IMR-90 (cell line): ENCODE results near the gene PHF14. TPM values are rescaled to one million over a fixed set of nuclear protein-coding genes. Genes with fewer than 3 reads are reported as not detected.

Source experiments
- ATAC-seq: fragments of 200-7000 bp; cut with Tn5 transposase; 2 replicates; pipeline ENCODE4 v1.9.1; 2020; ENCODE audit warnings: low read depth, mild to moderate bottlenecking, moderate library complexity
- BruUV-seq: library from RNA; stranded (reverse); fragments of 400-500 nt; replicated peaks from 2 replicates; lab custom pipeline; 2021; lab: Mats Ljungman, UMichigan
- CTCF ChIA-PET: fragments of 300-600 bp; formaldehyde crosslinking; extraction: SDS; loops from one replicate; lab custom pipeline; 2021; ENCODE audit warnings: antibody characterized with exemption; lab: Yijun Ruan, JAX
- POLR2A ChIA-PET: fragments of 300-600 bp; sonication (Branson Sonifier 250); formaldehyde crosslinking; loops from one replicate; lab custom pipeline; 2022; ENCODE audit warnings: antibody characterized with exemption; ENCODE audit not compliant: unreplicated experiment; lab: Charles Lee
- DNase-seq: peaks from one replicate; pipeline ENCODE4 v3.0.0; 2013
- H2AFZ ChIP-seq: replicated peaks from 2 replicates; pipeline ENCODE3; 2013; ENCODE audit warnings: low read length, mild to moderate bottlenecking; ENCODE audit not compliant: poor library complexity
- H2AK5ac ChIP-seq: 2 replicates; pipeline ENCODE4 v1.6.1; 2013; ENCODE audit warnings: low read depth, low read length, inconsistent platforms
- H2AK9ac ChIP-seq: replicated peaks from 2 replicates; pipeline ENCODE3; 2013; ENCODE audit warnings: mild to moderate bottlenecking, low read depth, low read length, moderate library complexity; ENCODE audit not compliant: poor library complexity
- H2BK120ac ChIP-seq: 2 replicates; pipeline ENCODE4 v1.6.1; 2013; ENCODE audit warnings: low read depth, low read length, inconsistent platforms
- H2BK15ac ChIP-seq: 3 replicates; pipeline ENCODE4 v1.6.1; 2013; ENCODE audit warnings: low read depth, low read length, inconsistent platforms
- H2BK20ac ChIP-seq: 2 replicates; pipeline ENCODE4 v1.6.1; 2013; ENCODE audit warnings: low read depth, mild to moderate bottlenecking, inconsistent platforms, low read length, moderate library complexity
- H2BK5ac ChIP-seq: 2 replicates; pipeline ENCODE4 v1.6.1; 2013; ENCODE audit warnings: mild to moderate bottlenecking, low read depth, low read length, inconsistent platforms; ENCODE audit not compliant: poor library complexity, severe bottlenecking
- H3K14ac ChIP-seq: replicated peaks from 2 replicates; pipeline ENCODE4 v1.6.1; 2013; ENCODE audit warnings: low read depth, low read length, inconsistent platforms
- H3K18ac ChIP-seq: 2 replicates; pipeline ENCODE4 v1.6.1; 2013; ENCODE audit warnings: low read depth, low read length, control low read depth
- H3K23ac ChIP-seq: 2 replicates; pipeline ENCODE4 v1.6.1; 2013; ENCODE audit warnings: low read depth, low read length, inconsistent platforms
- H3K27ac ChIP-seq: 2 replicates; pipeline ENCODE4 v1.5.1; 2013; ENCODE audit warnings: mild to moderate bottlenecking, control low read depth, low read length; ENCODE audit not compliant: insufficient read depth
- H3K27me3 ChIP-seq: 2 replicates; pipeline ENCODE4 v1.6.1; 2013; ENCODE audit warnings: low read length; ENCODE audit not compliant: control insufficient read depth, insufficient read depth
- H3K36me3 ChIP-seq: 2 replicates; pipeline ENCODE4 v1.6.1; 2013; ENCODE audit warnings: low read length, mixed read lengths; ENCODE audit not compliant: control insufficient read depth, insufficient read depth
- H3K4ac ChIP-seq: 2 replicates; pipeline ENCODE4 v1.6.1; 2013; ENCODE audit warnings: low read depth, low read length, inconsistent platforms
- H3K4me1 ChIP-seq: 2 replicates; pipeline ENCODE4 v1.6.1; 2013; ENCODE audit warnings: low read length, mixed read lengths; ENCODE audit not compliant: control insufficient read depth, insufficient read depth
- H3K4me2 ChIP-seq: 2 replicates; pipeline ENCODE4 v1.6.1; 2013; ENCODE audit warnings: low read depth, mild to moderate bottlenecking, control low read depth, low read length, moderate library complexity
- H3K4me3 ChIP-seq: 2 replicates; pipeline ENCODE4 v1.5.1; 2013; ENCODE audit warnings: low read depth, mild to moderate bottlenecking, control low read depth, low read length, moderate library complexity; ENCODE audit not compliant: insufficient read depth
- H3K56ac ChIP-seq: 2 replicates; pipeline ENCODE4 v1.6.1; 2013; ENCODE audit warnings: low read length, inconsistent platforms; ENCODE audit not compliant: insufficient read depth; ENCODE audit errors: extremely low read depth
- H3K79me1 ChIP-seq, 2 experiments: 2 replicates each; pipeline ENCODE4 v1.6.1; 2013; ENCODE audit warnings: low read length in 2 of 2, inconsistent platforms in 1 of 2, low read depth in 1 of 2
- H3K9ac ChIP-seq: 2 replicates; pipeline ENCODE4 v1.6.1; 2013; ENCODE audit warnings: low read depth, low read length, control low read depth
- H3K9me1 ChIP-seq: 2 replicates; pipeline ENCODE4 v1.6.1; 2013; ENCODE audit warnings: low read length, inconsistent platforms; ENCODE audit not compliant: insufficient read depth
- H3K9me3 ChIP-seq: 2 replicates; pipeline ENCODE4 v1.6.1; 2013; ENCODE audit warnings: low read length; ENCODE audit not compliant: control insufficient read depth, insufficient read depth
- H4K20me1 ChIP-seq: 2 replicates; pipeline ENCODE4 v1.6.1; 2013; ENCODE audit warnings: low read length, inconsistent platforms; ENCODE audit not compliant: insufficient read depth
- H4K5ac ChIP-seq: 2 replicates; pipeline ENCODE4 v1.6.1; 2013; ENCODE audit warnings: mild to moderate bottlenecking, low read depth, low read length, control low read depth
- H4K8ac ChIP-seq, 2 experiments: 2 replicates each; pipeline ENCODE4 v1.6.1; 2013; ENCODE audit warnings: low read depth in 2 of 2, low read length in 2 of 2, control low read depth in 1 of 2, inconsistent platforms in 1 of 2
- H4K91ac ChIP-seq: 2 replicates; pipeline ENCODE4 v1.6.1; 2013; ENCODE audit warnings: low read depth, low read length, inconsistent platforms; ENCODE audit not compliant: insufficient read depth
- BHLHE40 ChIP-seq: fragments of 150-350 bp; IDR thresholded peaks from 2 replicates; pipeline ENCODE4 v1.6.1; 2016; ENCODE audit warnings: mild to moderate bottlenecking, low read depth, low read length
- CEBPB ChIP-seq: IDR thresholded peaks from 2 replicates; pipeline ENCODE4 v1.6.1; 2012; ENCODE audit warnings: low read depth, low read length, improper control_type of control experiment
- FOS ChIP-seq: fragments of 150-350 bp; IDR thresholded peaks from 2 replicates; pipeline ENCODE4 v1.6.1; 2016; ENCODE audit warnings: low read depth, low read length
- MAFK ChIP-seq: IDR thresholded peaks from 2 replicates; pipeline ENCODE4 v1.6.1; 2012; ENCODE audit warnings: low read depth, low read length, improper control_type of control experiment
- MAZ ChIP-seq: IDR thresholded peaks from 2 replicates; pipeline ENCODE4 v1.6.1; 2012; ENCODE audit warnings: low read depth, mild to moderate bottlenecking, low read length, improper control_type of control experiment, moderate library complexity, borderline replicate concordance
- MXI1 ChIP-seq: IDR thresholded peaks from 2 replicates; pipeline ENCODE4 v1.6.1; 2012; ENCODE audit warnings: low read depth, mild to moderate bottlenecking, low read length, moderate library complexity, borderline replicate concordance
- NFE2L2 ChIP-seq: fragments of 150-350 bp; IDR thresholded peaks from 2 replicates; pipeline ENCODE4 v1.6.1; 2016; ENCODE audit warnings: low read depth, mild to moderate bottlenecking, low read length
- POLR2A ChIP-seq: IDR thresholded peaks from 2 replicates; pipeline ENCODE4 v1.6.1; 2012; ENCODE audit warnings: mild to moderate bottlenecking, low read depth, low read length
- RAD21 ChIP-seq: IDR thresholded peaks from 2 replicates; pipeline ENCODE4 v1.6.1; 2012; ENCODE audit warnings: low read length, improper control_type of control experiment
- RCOR1 ChIP-seq: IDR thresholded peaks from 2 replicates; pipeline ENCODE4 v1.6.1; 2012; ENCODE audit warnings: mild to moderate bottlenecking, low read length, improper control_type of control experiment; ENCODE audit not compliant: insufficient replicate concordance
- RFX5 ChIP-seq: IDR thresholded peaks from 2 replicates; pipeline ENCODE4 v1.8.0; 2012; ENCODE audit warnings: low read depth, mild to moderate bottlenecking, low read length, moderate library complexity
- SMC3 ChIP-seq: fragments of 150-350 bp; IDR thresholded peaks from 2 replicates; pipeline ENCODE4 v1.6.1; 2016; ENCODE audit warnings: low read depth, mild to moderate bottlenecking, antibody characterized with exemption, low read length, moderate library complexity
- WGBS, 2 experiments: methylation state at CpG; one replicate each; pipeline versions ENCODE4 v1.1.5 to v1.1.7; 2013; ENCODE audit warnings: missing lambda C conversion rate in 2 of 2; ENCODE audit not compliant: insufficient read length in 1 of 2; ENCODE audit errors: extremely low coverage in 2 of 2; 5-methylcytosine and 5-hydroxymethylcytosine counted together
- dilution Hi-C: fragments of 300-500 bp; cut with HindIII; formaldehyde crosslinking; loops from one replicate; pipeline ENCODE4 v1.14.3; 2018; ENCODE audit warnings: low sequenced_read_pairs; ENCODE audit not compliant: unreplicated experiment
- in situ Hi-C: fragments of 300-500 bp; cut with MboI; formaldehyde crosslinking; loops from 3 replicates; pipeline ENCODE4 v1.14.3; 2019; ENCODE audit warnings: low sequenced_read_pairs, inconsistent platforms, mixed read lengths
- intact Hi-C: fragments of 100-400 bp; cut with micrococcal nuclease; formaldehyde crosslinking; loops from 2 replicates; pipeline ENCODE4 v1.10.0; 2022
- polyA plus RNA-seq, 3 experiments: library from polyadenylated mRNA; depleted of rRNA; stranded (reverse); fragments of >200 nt; gene quantifications; 2 replicates each; pipeline ENCODE4 v1.2.3, GENCODE V29; 2012; ENCODE audit warnings: low replicate concordance in 1 of 3
- total RNA-seq: library from RNA; depleted of rRNA; stranded (reverse); fragments of >200 nt; gene quantifications from 2 replicates; pipeline ENCODE4 v1.2.3, GENCODE V29; 2012
- TF ChIP-seq, protein P1 (sequence below): conservative IDR thresholded peaks from 2 replicates; pipeline ENCODE4 v1.5.1; 2012; ENCODE audit warnings: mild to moderate bottlenecking, low read depth, low read length, improper control_type of control experiment
- TF ChIP-seq, protein P2 (sequence below): fragments of 150-350 bp; IDR thresholded peaks from 2 replicates; pipeline ENCODE4 v1.6.1; 2016; ENCODE audit warnings: low read depth, mild to moderate bottlenecking, low read length, moderate library complexity, borderline replicate concordance
- TF ChIP-seq, protein P3 (sequence below): fragments of 150-350 bp; IDR thresholded peaks from 2 replicates; pipeline ENCODE4 v1.6.1; 2017; ENCODE audit warnings: mild to moderate bottlenecking, antibody characterized with exemption, low read length, low read depth

Gene PHF14
- total and polyA plus RNA-seq, 2 of the 4 experiments (the other 2 are of a cell fraction): 8.7 to 17.2 TPM

DNA sequence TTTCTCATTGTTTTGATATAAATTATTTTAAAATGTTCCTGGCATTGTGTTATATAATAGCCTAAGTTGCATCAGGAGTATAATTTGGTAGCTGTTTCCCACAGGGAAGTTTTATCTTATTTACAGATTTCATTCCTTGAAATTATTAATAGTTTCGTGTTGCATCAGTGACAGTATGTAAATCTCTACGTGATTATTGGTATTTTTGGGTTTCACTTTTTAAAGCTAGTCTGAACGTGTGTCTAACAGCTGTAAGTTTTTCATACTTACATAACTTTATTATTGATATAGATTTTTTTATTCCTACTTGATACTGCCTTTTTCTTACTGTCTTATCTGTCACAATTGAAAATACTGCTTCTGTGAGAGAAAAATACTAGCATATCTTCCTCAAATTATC is 167.9 kb downstream of the PHF14 start:
- CTCF ChIA-PET: no interaction called here
- Histone ChIP-seq H4K91ac (no peak overlapping the region), H2AK9ac (no peak overlapping the region), H3K9me1 (no peaks in the 10 kb centered on the region), H2AFZ (no peak overlapping the region), H3K4ac (no peak overlapping the region), H3K27ac (no peak overlapping the region), H3K4me3 (no peak overlapping the region), H4K8ac (no peak overlapping the region), H4K20me1 (no peaks in the 10 kb centered on the region), H3K4me1 (no peaks in the 10 kb centered on the region), H3K9ac (no peak overlapping the region), H3K56ac (no peak overlapping the region), H3K14ac (no peak overlapping the region), H3K18ac (no peak overlapping the region), H2BK20ac (no peak overlapping the region), H3K36me3 (no peaks in the 10 kb centered on the region), H2BK15ac (no peak overlapping the region), H3K4me2 (no peak overlapping the region), H2AK5ac (no peak overlapping the region), H3K23ac (no peak overlapping the region), H2BK5ac (no peak overlapping the region), H3K27me3 (no peaks in the 10 kb centered on the region), H4K5ac (no peak overlapping the region), H2BK120ac (no peak overlapping the region), H3K9me3 (no peaks in the 10 kb centered on the region), H3K79me1 (no peaks in the 10 kb centered on the region)
- POLR2A ChIA-PET: no interaction called here
- TF ChIP-seq POLR2A (no peak), BHLHE40 (no peak), SMC3 (no peak), MAZ (no peak), RAD21 (no peak), RCOR1 (no peak), MXI1 (no peak), RFX5 (no peak), NFE2L2 (no peak), MAFK (no peak), FOS (no peak), CEBPB (no peak)
- TF ChIP-seq, protein P1, sequence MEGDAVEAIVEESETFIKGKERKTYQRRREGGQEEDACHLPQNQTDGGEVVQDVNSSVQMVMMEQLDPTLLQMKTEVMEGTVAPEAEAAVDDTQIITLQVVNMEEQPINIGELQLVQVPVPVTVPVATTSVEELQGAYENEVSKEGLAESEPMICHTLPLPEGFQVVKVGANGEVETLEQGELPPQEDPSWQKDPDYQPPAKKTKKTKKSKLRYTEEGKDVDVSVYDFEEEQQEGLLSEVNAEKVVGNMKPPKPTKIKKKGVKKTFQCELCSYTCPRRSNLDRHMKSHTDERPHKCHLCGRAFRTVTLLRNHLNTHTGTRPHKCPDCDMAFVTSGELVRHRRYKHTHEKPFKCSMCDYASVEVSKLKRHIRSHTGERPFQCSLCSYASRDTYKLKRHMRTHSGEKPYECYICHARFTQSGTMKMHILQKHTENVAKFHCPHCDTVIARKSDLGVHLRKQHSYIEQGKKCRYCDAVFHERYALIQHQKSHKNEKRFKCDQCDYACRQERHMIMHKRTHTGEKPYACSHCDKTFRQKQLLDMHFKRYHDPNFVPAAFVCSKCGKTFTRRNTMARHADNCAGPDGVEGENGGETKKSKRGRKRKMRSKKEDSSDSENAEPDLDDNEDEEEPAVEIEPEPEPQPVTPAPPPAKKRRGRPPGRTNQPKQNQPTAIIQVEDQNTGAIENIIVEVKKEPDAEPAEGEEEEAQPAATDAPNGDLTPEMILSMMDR: no peak
- TF ChIP-seq, protein P2, sequence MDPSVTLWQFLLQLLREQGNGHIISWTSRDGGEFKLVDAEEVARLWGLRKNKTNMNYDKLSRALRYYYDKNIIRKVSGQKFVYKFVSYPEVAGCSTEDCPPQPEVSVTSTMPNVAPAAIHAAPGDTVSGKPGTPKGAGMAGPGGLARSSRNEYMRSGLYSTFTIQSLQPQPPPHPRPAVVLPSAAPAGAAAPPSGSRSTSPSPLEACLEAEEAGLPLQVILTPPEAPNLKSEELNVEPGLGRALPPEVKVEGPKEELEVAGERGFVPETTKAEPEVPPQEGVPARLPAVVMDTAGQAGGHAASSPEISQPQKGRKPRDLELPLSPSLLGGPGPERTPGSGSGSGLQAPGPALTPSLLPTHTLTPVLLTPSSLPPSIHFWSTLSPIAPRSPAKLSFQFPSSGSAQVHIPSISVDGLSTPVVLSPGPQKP: no peak
- TF ChIP-seq, protein P3, sequence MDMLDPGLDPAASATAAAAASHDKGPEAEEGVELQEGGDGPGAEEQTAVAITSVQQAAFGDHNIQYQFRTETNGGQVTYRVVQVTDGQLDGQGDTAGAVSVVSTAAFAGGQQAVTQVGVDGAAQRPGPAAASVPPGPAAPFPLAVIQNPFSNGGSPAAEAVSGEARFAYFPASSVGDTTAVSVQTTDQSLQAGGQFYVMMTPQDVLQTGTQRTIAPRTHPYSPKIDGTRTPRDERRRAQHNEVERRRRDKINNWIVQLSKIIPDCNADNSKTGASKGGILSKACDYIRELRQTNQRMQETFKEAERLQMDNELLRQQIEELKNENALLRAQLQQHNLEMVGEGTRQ: no peak
- DNase-seq: no peak
- no TSS peak for BruUV-seq
- in situ Hi-C loops: no loop called here
- no peak for ATAC-seq
- no CpG with 5 or more reads among the region's 3 CpGs for WGBS, 2 experiments
- intact Hi-C loops: no loop called here
- dilution Hi-C loops: no loop called here
